Adrenal gland (tissue), 12 donors: Measurements from ENCODE around the gene GRK1. TPM values are rescaled to one million over a fixed set of nuclear protein-coding genes. Genes with fewer than 3 reads are reported as not detected.

Experiments used
- DNase-seq, 7 donors: peaks; one replicate each; pipeline ENCODE4 v3.0.0-alpha.2; 2019 to 2020
- H3K27ac ChIP-seq, 5 donors: fragments of 200-600 bp; sonication (generic) in 4 of 5; 1 replicate in 3 of 5; 2 replicates in 2 of 5; pipeline versions ENCODE4 v1.5.1 to v1.8.0; 2016 to 2020; ENCODE audit warnings: mild to moderate bottlenecking in 1 of 5
- H3K27me3 ChIP-seq: fragments of 200-600 bp; 2 replicates; pipeline ENCODE4 v1.8.0; 2021
- H3K36me3 ChIP-seq, 2 donors: fragments of 200-600 bp; replicated peaks in 1 of 2; 1 replicate in 1 of 2; 2 replicates in 1 of 2; pipeline versions ENCODE4 v1.5.1 to v1.8.0; 2018 to 2022
- H3K4me1 ChIP-seq, 2 donors: fragments of 200-600 bp; replicated peaks in 1 of 2; 1 replicate in 1 of 2; 2 replicates in 1 of 2; pipeline versions ENCODE4 v1.5.1 to v1.8.0; 2018 to 2021
- H3K4me3 ChIP-seq, 4 donors: fragments of 200-600 bp; sonication (generic) in 3 of 4; one replicate each; pipeline ENCODE4 v1.5.1; 2016 to 2018
- H3K9me3 ChIP-seq, 3 donors: fragments of 200-600 bp; sonication (generic) in 1 of 3; replicated peaks in 1 of 3; 1 replicate in 2 of 3; 2 replicates in 1 of 3; pipeline versions ENCODE4 v1.5.1 to v1.8.0; 2016 to 2021
- CTCF ChIP-seq, 6 experiments: fragments of 450-650 bp in 4 of 6; fragments of 200-600 bp in 2 of 6; sonication (generic) in 1 of 6; IDR thresholded peaks; 1 replicate in 5 of 6; 2 replicates in 1 of 6; pipeline versions ENCODE4 v1.5.1 to v1.8.0; 2016 to 2021; ENCODE audit warnings: antibody characterized with exemption in 6 of 6, mild to moderate bottlenecking in 2 of 6, moderate library complexity in 1 of 6
- POLR2A ChIP-seq, 2 donors: fragments of 450-650 bp; IDR thresholded peaks; one replicate each; pipeline ENCODE4 v1.6.1; 2017; ENCODE audit warnings: antibody characterized with exemption in 2 of 2, mild to moderate bottlenecking in 2 of 2, moderate library complexity in 1 of 2
- WGBS, 4 donors: extraction: QIAGEN DNeasy Blood & Tissue Kit in 2 of 4; methylation state at CpG; one replicate each; pipeline versions ENCODE4 v1.1.5 to v1.1.7; 2013 to 2017; 5-methylcytosine and 5-hydroxymethylcytosine counted together
- intact Hi-C, 2 donors: fragments of 100-400 bp; cut with DNase I; formaldehyde crosslinking; loops; one replicate each; pipeline versions ENCODE4 v1.14.1 to v1.15.0; 2022 to 2023
- polyA plus RNA-seq, 3 donors: library from polyadenylated mRNA; stranded (reverse); fragments of 200-250 nt in 2 of 3; fragments of 350-450 nt in 1 of 3; fragmentation: Illumina TruSeq in 1 of 3; extraction: RNeasy Lipid Tissue Mini Kit (QIAGEN cat#74804) in 1 of 3; gene quantifications; one replicate each; pipeline ENCODE4 v1.2.3, GENCODE V29; 2013 to 2014
- total RNA-seq, 9 donors: library from RNA; depleted of rRNA in 4 of 9; stranded (reverse); fragments of >200 nt in 4 of 9; fragments of 120-200 nt in 1 of 9; fragmentation: NEBNext Ultra II Directional in 1 of 9; extraction: Animal tissue kit (Norgen Biotek cat#: 25700) in 1 of 9; gene quantifications; one replicate each; pipeline versions ENCODE4 v1.1.0 to v1.2.4, GENCODE V29; 2013 to 2023
- donor health status: healthy with polysubstance abuse.
- donor health status: Bipolar disorder and iron deficiency.
- donor health status: DM: yes; HTN: yes; CAD: no.
- donor health status: DM: no; HTN: no; CAD: no.
- donor health status: DM: no; HTN: no; CAD: no.
- donor health status: DM: yes; HTN: yes; CAD: no.

The GRK1 gene
- total and polyA plus RNA-seq, 12 donors: 0.04 to 0.38 (median 0.22) TPM; not detected in 9

- no peaks in the 10 kb centered on the region for H3K9me3 ChIP-seq
- H3K27ac ChIP-seq: no peak overlapping the region
- no peaks in the 10 kb centered on the region for H3K36me3 ChIP-seq
- TF ChIP-seq CTCF (IDR thresholded peaks at IDR 0.05): no peak
- no peak for TF ChIP-seq POLR2A (IDR thresholded peaks at IDR 0.05)
- H3K4me3 ChIP-seq: no peak overlapping the region
- WGBS, 4 donors: 34 to 92% (median 68%) methylated on average over 5 to 21 of the region's 21 CpGs
- intact Hi-C loops: no loop called here
- H3K4me1 ChIP-seq: no peaks in the 10 kb centered on the region
- peaks cover 5% of the 10 kb centered on the region for H3K27me3 ChIP-seq
- DNase-seq: no peak
These were observed 63.3 kb downstream of the GRK1 start for GRCh38 chr13:113730258-113730691.

- DNase-seq: no peak
- TF ChIP-seq POLR2A (IDR thresholded peaks at IDR 0.05): no peak
- H3K4me3 ChIP-seq: no peak overlapping the region
- WGBS, 4 donors: 90 to 100% (median 94%) methylated on average over 2 to 4 of the region's 4 CpGs
- H3K9me3 ChIP-seq: no peaks in the 10 kb centered on the region
- no peak overlapping the region for H3K27ac ChIP-seq
- intact Hi-C loops: no loop called here
- no peaks in the 10 kb centered on the region for H3K4me1 ChIP-seq
- peaks cover 5% of the 10 kb centered on the region for H3K27me3 ChIP-seq
- H3K36me3 ChIP-seq: no peaks in the 10 kb centered on the region
These were observed 63.8 kb downstream of the GRK1 start for GRCh38 chr13:113730831-113731191.

- intact Hi-C loops: no loop called here
- H3K27me3 ChIP-seq: peaks cover 5% of the 10 kb centered on the region
- no peak overlapping the region for H3K4me3 ChIP-seq
- TF ChIP-seq POLR2A (IDR thresholded peaks at IDR 0.05): no peak
- no peak for TF ChIP-seq CTCF (IDR thresholded peaks at IDR 0.05)
- no peak for DNase-seq
- H3K36me3 ChIP-seq: no peaks in the 10 kb centered on the region
- no peaks in the 10 kb centered on the region for H3K9me3 ChIP-seq
- WGBS, 4 donors: 67 to 92% (median 78%) methylated on average over 10 to 32 of the region's 32 CpGs
- no peak overlapping the region for H3K27ac ChIP-seq
- H3K4me1 ChIP-seq: no peaks in the 10 kb centered on the region
These were observed 64.5 kb downstream of the GRK1 start for GRCh38 chr13:113731192-113732175.

- 67 to 80% (median 68%) methylated on average over 10 to 29 of the region's 29 CpGs for WGBS, 4 donors
- TF ChIP-seq CTCF (IDR thresholded peaks at IDR 0.05) (no peak), POLR2A (IDR thresholded peaks at IDR 0.05) (no peak)
- Histone ChIP-seq H3K4me3 (no peak overlapping the region), H3K9me3 (no peaks in the 10 kb centered on the region), H3K27ac (no peak overlapping the region), H3K27me3 (peaks cover 5% of the 10 kb centered on the region), H3K36me3 (no peaks in the 10 kb centered on the region), H3K4me1 (no peaks in the 10 kb centered on the region)
- intact Hi-C loops: no loop called here
- no peak for DNase-seq
These were observed 65.3 kb downstream of the GRK1 start for GRCh38 chr13:113732176-113732960.
